Amniotic stem cell (primary cell): ENCODE results near the gene MNAT1.
"Not testable (repeated sequence)": the region's sequence is repeated elsewhere in the genome, so short reads cannot be mapped to it uniquely, and the experiment has no call there.

ENCODE experiments used
- DNase-seq: peaks from one replicate; lab custom pipeline; 2025; lab: John Stamatoyannopoulos, UW

Gene MNAT1

DNA sequence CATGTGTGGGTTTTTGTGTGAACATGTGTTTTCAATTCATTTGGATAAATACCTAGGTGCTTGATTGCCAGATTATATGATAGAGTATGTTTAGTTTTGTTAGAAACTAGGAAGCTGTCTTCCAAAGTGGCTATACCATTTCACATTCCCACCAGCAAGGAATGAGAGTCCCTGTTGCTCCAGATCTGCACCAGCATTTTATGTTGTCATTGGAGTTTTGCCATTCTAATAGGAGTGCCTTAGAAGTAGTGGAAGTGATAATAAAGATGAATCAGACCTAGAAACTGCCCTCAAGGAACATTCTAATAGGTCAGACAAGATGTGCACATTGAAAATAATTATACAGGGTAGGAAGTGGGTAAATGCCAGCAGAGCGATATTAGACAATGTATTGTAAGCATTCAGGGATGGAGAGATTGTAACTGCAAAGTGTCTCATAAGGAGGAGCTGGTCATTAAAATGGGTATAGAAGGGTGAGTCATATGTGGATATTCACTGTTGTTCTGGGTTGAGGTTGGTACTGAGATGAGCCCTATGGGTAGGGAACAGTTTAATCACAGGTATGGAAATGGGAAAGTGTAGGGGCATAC is 71.4 kb downstream of the MNAT1 start:
- DNase-seq: no peak

- DNase-seq: no peak
These were observed 72.7 kb downstream of the MNAT1 start for GRCh38 chr14:60807247-60807646.

DNA sequence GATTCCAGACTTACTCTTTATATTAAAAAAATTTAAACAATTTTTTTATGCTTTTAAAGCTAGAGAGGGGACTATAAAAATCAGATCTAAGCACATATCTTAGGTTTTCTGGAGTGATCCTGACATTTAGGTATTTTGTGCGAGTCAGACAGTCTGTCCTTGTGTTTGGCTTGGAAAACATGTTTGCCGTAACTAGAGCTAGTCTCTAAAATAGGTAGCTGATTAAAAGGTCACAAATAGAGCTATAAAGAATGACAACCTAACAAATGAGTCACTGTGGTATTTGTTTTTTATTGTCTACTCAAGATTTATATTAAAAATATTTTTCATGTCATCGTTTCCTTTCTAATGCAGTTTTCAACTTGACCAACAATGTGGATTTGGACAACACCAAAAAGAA is 73.4 kb downstream of the MNAT1 start:
- DNase-seq: no peak

DNA sequence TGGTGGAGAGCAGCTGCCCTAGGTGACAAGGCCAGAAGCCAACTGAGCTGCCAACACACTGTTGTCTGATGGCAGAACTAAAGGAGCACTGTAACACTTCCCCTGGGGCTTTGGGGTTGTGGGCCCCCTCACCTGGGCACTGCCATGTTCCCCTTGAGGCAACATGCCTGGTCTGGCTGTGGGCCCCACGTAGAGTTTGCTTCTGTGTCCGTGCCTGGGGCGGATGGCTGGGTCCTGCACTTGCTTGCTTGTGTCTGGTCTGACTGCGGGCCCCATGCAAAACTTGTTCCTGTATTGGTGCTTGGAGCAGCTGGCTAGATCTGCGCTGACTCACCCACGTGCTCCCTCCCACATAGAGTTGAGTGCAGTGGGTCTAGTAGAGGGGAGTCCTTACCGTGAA is 78.4 kb downstream of the MNAT1 start:
- DNase-seq: no peak

GRCh38 chr14:60815371-60815770 is 80.8 kb downstream of the MNAT1 start:
- no peak for DNase-seq

DNA sequence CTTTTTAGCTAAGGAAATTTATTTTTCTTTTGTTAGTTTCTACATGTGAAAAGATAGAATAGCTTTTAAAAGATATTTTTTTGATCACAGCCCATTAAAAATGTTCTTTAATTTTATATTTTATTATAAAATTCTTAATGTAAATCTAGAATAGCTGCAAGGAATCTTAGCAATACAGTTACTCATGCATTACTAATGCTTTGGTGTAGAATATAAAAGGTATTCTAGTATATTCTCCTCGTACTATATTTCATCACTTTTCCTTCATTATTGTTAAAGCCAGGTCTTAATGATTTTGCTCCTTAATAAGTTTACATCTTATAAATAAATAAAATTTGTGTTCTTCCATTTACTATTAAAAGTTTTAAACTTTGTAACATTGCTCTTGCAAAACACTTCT is 82.6 kb downstream of the MNAT1 start:
- DNase-seq: no peak

GRCh38 chr14:60819575-60819974 is 85.0 kb downstream of the MNAT1 start:
- no peak for DNase-seq

- DNase-seq: no peak
These were observed 104.0 kb downstream of the MNAT1 start for GRCh38 chr14:60838601-60839000.

GRCh38 chr14:60839057-60839456 is 104.5 kb downstream of the MNAT1 start:
- no peak for DNase-seq

DNA sequence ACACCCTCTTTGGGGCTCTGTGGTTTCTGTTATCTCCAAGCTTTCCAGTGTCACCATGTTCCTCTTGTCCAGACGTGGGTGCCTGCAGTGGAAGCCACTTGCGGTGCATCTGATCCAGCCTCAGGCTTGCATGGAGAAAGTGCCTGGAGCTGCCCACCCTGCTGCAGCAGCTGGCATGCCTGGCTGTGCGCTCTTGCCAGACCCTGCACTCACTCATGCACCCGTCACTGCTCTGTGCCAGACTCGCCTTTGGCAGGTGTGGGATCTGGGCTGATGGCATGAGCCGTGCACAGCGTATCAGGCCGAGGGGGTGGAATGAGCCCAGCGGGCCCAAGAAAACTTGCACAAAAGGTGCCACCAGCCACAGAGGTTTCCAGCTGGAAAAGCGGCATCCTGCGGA is 105.1 kb downstream of the MNAT1 start:
- DNase-seq: no peak

DNA sequence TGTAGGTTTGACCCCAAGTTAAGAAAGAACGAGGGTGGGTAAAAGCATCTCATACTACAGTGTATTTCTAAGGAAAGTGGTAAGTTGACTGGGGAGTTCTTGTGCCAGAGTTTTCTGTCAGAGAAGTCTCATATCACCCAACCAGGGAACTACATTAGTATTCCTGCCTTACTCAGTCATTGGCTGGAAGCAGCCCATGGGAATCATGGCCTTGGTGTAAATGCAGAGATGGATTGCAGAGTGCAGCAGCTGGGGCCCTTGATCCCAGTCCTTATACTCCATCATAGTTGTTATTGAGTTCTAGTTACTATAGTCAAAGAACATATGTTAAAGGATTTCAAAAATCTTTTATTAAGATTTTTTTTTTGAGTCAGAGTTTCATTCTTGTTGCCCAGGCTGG is 105.8 kb downstream of the MNAT1 start:
- no peak for DNase-seq

DNA sequence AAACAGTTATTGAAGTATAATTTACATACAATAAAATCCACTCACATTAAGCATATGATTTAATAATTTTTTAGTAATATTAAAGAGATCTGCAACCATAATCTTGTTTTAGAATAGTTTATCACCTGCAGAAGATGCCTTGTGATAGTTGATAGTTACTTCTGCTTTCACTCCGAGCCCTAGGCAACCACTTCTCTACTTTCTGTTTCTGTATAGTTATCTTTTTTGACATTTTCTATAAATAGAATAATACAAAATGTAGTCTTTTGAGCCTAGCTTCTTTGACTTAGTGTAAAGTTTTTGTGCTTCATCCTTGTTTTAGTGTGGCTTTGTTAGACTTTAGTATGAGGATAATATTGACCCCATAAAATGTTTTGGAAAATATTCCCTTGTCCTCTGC is 111.0 kb downstream of the MNAT1 start:
- DNase-seq: no peak

DNA sequence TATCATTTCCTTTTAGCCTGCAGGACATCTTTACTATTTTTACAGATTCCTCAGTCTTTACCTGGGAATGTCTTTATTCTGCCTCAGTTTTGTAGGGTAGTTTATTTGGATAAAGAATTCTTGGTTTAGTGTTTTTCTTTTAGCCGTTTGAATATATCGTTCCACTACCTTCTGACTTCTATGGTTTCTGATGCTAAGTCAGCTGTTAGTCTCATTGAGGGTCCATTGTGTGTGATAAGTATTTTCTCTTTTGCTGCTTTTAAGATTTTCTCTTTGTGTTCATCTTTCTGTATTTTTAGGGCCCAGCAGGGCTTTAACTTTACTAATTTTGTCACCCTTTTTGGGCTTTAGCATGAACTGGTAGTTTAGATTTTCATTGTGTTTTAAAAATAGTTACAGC is 113.5 kb downstream of the MNAT1 start:
- DNase-seq: no peak

DNA sequence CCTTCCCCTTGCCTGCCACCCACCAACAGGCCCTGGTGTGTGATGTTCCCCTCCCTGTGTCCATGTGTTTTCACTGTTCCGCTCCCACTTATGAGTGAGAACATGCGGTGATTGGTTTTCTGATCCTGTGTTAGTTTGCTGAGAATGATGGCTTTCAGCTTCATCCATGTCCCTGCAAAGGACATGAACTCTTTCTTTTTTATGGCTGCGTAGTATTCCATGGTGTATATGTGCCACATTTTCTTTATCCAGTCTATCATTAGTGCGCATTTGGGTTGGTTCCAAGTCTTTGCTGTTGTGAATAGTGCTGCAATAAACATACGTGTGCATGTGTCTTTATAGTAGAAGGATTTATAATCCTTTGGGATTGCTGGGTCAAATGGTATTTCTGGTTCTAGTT is 117.1 kb downstream of the MNAT1 start:
- not testable (repeated sequence) for DNase-seq

DNA sequence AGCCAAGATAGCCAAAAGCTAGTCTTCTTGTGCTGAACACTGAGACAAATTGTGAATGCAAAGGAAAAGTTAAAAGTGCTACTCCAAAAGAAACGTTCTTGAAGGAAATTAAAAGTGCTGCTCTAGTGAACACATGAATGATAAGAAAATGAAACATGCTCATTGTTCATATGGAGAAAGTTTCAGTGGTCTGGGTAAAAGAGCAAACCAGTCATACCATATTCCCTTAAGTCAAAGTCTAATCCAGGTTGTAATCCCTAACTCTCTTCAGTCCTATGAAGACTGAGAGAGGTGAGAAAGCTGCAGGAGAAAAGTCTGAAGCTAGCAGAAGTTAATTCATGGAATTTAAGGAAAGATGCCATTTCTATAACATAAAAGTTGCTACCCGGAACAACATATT is 121.5 kb downstream of the MNAT1 start:
- DNase-seq: no peak

DNA sequence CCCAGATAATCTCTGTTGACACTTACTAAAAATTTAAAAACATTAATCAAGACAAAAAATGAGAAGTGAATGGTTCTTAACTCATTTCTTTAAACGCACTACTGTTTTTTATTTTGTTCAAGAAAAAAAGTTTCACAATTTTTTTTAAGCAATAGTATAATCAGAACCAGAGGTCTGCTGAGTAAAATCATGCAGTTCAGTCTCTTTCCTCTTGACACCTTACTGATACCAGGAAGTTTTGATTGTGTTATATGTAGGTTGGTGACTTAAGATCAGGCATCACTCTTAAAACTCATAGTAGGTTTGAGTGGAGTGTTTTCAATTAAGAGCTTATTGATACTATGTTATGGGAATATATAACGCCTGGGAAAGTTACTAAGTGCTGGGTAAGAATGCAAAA is 125.0 kb downstream of the MNAT1 start:
- DNase-seq: no peak

GRCh38 chr14:60861545-60862140 is 127.1 kb downstream of the MNAT1 start:
- DNase-seq: no peak

DNA sequence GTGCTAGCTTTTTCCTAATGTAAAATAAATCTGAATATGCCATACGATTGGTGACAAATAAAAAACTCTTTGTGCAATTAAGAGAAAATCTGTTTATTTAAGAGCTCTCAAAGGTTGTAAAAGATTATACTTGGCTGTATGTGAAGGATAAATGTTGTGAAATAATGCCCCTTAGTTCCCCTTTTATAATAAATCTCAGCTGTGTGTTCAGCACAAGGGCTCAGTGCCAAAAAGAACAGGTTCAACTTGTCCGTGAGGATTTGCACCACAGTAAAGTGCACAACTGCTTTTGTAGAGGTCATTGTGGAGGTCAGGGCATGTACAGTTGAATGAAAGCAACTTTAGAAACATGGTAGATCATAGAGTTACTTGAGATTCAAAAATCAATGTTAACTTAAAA is 127.7 kb downstream of the MNAT1 start:
- DNase-seq: no peak

- no peak for DNase-seq
These were observed 128.7 kb downstream of the MNAT1 start for GRCh38 chr14:60863249-60863648.

- DNase-seq: no peak
These were observed 131.0 kb downstream of the MNAT1 start for GRCh38 chr14:60865378-60866127.

GRCh38 chr14:60867503-60868172 is 133.1 kb downstream of the MNAT1 start:
- DNase-seq: no peak

- DNase-seq: no peak
These were observed 143.6 kb downstream of the MNAT1 start for GRCh38 chr14:60878121-60878520.

GRCh38 chr14:60878536-60878935 is 144.0 kb downstream of the MNAT1 start:
- no peak for DNase-seq
